C4-2B (cell line): ENCODE results near the gene GPR137.

Source experiments
- CTCF ChIP-seq: fragments of 450-650 bp; conservative IDR thresholded peaks from 2 replicates; pipeline ENCODE4 v1.5.1; 2017; ENCODE audit warnings: mild to moderate bottlenecking
- ZFX ChIP-seq: fragments of 450-650 bp; IDR thresholded peaks from 2 replicates; pipeline ENCODE4 v1.6.1; 2017

DNA sequence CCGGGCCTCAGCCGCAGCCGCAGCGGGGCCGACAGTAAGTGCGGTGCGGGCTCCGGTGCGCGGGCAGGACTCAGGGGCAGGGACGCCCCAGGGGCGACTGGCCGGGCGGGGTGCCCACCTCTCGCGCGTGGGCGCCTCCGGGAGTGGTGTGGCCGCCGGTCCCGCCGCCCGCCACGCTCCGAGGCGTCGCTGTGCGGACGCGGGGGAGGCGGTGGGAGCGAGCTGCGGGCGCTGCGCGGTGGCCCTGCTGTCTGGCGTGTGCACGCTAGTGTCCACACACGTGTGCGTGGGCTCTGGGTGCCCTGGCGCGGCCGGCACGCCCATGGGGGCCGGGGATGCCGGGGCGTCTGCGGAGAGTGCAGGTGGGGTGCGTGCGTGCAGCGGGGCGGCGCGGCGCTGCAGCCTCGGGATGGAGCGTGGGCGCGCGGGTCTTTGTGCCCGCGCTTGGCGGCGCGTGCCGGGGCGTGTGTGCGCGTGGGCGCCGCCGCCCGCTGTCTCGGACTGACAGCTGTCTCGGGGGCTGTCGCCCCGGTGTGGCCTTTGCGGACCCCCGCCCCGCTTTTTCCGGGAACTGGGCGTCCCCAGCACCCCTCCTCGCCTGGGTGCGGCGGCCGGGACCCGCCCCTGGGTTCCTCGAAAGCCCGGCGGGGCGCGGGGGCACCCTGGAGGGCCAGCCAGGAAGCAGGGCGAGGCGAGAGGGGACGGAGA lies 6.3 kb downstream of the GPR137 start:
- TF ChIP-seq CTCF (no peak), ZFX (no peak)
